NOMO-1 treated with DMSO at 0.1 percent for 48 hours (cell line): ENCODE results near the gene ZNF93.
"Not testable (repeated sequence)": the region's sequence is repeated elsewhere in the genome, so short reads cannot be mapped to it uniquely, and the experiment has no call there.

Experiments used
- DNase-seq: peaks from one replicate; lab custom pipeline; 2025; ENCODE audit not compliant: unreplicated experiment; lab: John Stamatoyannopoulos, UW

Gene ZNF93

GRCh38 chr19:19900729-19901444 lies at the start of gene ZNF93:
ZNF93 (plus strand) TSS chr19:19900946; CDS start chr19:19901089, 143 bp downstream.
- DNase-seq: peak; percentile 95

- not testable (repeated sequence) for DNase-seq
Observed at GRCh38 chr19:19851740-19852139, 49.0 kb upstream of the ZNF93 start.

- no peak for DNase-seq
Observed at GRCh38 chr19:19858751-19859150, 42.0 kb upstream of the ZNF93 start.

- no peak for DNase-seq
Observed at GRCh38 chr19:19860756-19861390, 39.9 kb upstream of the ZNF93 start.

GRCh38 chr19:19865750-19866610 lies 34.8 kb upstream of the ZNF93 start, which contains the start of gene ZNF253:
ZNF253 (plus strand) TSS chr19:19865882; CDS start chr19:19865997, 115 bp downstream.
- DNase-seq: peak; percentile 97

- DNase-seq: peak; percentile 63
Observed at GRCh38 chr19:19866611-19867248, 34.0 kb upstream of the ZNF93 start.

- DNase-seq: not testable (repeated sequence)
Observed at GRCh38 chr19:19870086-19870485, 30.7 kb upstream of the ZNF93 start.

GRCh38 chr19:19871932-19872331 lies 28.8 kb upstream of the ZNF93 start:
- DNase-seq: no peak

- no peak for DNase-seq
Observed at GRCh38 chr19:19873381-19873780, 27.4 kb upstream of the ZNF93 start.

GRCh38 chr19:19877724-19878123 lies 23.0 kb upstream of the ZNF93 start:
- DNase-seq: no peak

GRCh38 chr19:19884583-19884982 lies 16.2 kb upstream of the ZNF93 start:
- DNase-seq: no peak

- DNase-seq: not testable (repeated sequence)
Observed at GRCh38 chr19:19892055-19892941, 8.4 kb upstream of the ZNF93 start.

GRCh38 chr19:19900139-19900728 lies 512 bp upstream of the ZNF93 start:
- peak; percentile 79 for DNase-seq

GRCh38 chr19:19907551-19907950 lies 6.8 kb downstream of the ZNF93 start:
- DNase-seq: not testable (repeated sequence)

- no peak for DNase-seq
Observed at GRCh38 chr19:19909654-19910053, 8.9 kb downstream of the ZNF93 start.

GRCh38 chr19:19911150-19911549 lies 10.4 kb downstream of the ZNF93 start:
- no peak for DNase-seq

GRCh38 chr19:19914596-19914995 lies 13.8 kb downstream of the ZNF93 start:
- DNase-seq: no peak

- not testable (repeated sequence) for DNase-seq
Observed at GRCh38 chr19:19930417-19930816, 29.7 kb downstream of the ZNF93 start.

GRCh38 chr19:19933432-19934314 lies 32.9 kb downstream of the ZNF93 start:
- DNase-seq: not testable (repeated sequence)
